ENCODE data around the gene OAS2.
A peak's percentile ranks its signal among the peaks of the same experiment; 100 is the strongest.

Gene OAS2

DNA sequence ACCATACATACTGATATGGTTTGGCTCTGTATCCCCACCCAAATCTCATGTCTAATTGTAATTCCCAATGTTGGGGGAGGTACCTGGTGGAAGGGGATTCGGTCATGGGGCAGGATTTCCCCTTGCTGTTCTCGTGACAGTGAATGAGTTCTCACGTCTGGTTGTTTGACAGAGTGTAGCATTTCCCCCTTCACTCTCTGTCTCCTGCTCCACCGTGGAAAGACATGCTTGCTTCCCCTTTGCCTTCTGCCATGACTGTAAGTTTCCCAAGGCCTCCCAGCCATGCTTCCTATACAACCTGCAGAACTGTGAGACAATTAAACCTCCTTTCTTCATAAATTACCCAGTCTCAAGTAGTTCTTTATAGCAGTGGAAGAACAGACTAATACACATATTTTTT, 49.4 kb downstream of the OAS2 start:
- DNase-seq: no peak

- DNase-seq: peak; percentile 43
Measured at GRCh38 chr12:113030875-113031525, 52.7 kb downstream of the OAS2 start.

GRCh38 chr12:113039911-113040445, 61.7 kb downstream of the OAS2 start:
- DNase-seq: no peak

DNA sequence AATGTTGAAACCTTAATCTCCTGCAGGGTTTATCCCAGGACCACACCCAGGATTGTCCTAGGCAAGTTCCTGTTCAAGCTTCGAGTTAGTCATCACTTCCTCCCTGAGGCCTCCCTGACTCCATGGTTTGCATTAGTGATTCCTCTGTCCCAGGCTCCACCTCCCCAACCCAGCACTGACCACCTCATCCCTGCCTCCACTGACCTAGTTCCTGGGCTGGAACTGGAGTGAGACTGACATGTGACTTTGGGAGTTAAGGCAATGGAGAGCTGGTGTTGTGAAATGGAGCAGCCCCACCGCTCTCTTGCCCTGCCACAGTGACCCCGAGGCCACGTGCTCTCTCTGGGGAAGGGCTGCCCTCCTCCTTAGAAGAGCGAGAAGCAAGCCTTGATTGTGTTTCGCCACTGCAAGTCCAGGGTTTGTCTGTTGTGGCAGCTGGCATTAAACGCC, 62.4 kb downstream of the OAS2 start:
- no peak for DNase-seq

GRCh38 chr12:113041560-113041959, 63.2 kb downstream of the OAS2 start:
- no peak for DNase-seq

DNA sequence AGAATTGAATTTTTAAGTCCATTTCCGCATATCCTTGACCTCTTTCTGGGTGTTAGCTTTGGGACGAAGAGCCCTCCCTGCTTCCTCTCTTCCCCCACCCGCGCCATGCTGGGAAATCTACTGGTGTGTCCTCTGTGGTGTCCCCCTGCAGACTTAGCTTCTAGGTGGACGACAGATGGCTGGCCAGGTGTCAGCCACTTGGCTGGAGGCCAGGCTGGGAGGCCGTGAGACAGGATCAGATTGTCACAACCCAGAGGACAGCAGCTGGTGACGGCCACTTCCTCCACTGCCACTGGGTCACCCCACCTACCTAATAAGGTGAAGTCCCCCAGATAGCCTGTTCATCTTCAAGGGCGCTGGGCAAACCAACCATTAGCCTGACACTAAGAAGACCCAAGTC, 64.9 kb downstream of the OAS2 start:
- no peak for DNase-seq

- no peak for DNase-seq
Measured at GRCh38 chr12:113044516-113044915, 66.2 kb downstream of the OAS2 start.

- peak; percentile 68 for DNase-seq
Measured at GRCh38 chr12:113048716-113049127, 70.4 kb downstream of the OAS2 start.

DNA sequence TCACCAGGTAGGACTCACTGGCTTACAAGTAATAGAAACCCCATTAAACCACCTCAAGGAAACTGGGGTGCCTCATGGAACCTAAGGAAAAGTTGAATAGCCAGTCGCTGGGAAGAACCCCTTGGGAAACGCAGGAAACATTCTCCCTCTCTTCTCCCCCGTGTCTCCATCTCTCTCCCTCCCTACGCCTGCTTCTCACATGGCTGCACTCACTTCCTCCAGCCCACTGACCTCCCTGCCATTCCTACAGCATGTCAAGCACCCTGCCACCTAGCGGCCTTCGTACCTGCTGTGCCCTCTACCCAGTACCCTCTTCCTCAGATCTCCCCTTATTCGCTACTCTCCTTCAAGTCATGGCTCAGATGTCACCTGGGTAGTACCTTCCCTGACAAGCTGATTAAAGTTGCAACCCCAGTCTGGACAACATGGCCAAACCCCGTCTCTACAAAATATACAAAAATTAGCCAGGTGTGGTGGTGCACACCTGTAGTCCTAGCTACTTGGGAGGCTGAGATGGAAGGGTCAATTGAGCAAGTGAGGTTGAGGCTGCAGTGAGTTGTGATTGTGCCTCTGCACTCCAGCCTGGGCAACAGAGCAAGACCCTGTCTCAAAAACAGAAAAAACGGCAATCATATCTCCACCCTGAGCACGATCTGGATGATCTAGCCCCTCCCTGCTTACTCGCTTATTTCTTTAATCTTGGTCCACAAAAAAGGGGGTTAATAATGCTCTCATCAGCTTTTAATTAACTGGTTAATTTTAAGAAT, 71.8 kb downstream of the OAS2 start:
- DNase-seq: no peak

GRCh38 chr12:113050795-113051194, 72.5 kb downstream of the OAS2 start:
- no peak for DNase-seq

GRCh38 chr12:113051759-113052158, 73.4 kb downstream of the OAS2 start:
- no peak for DNase-seq

DNA sequence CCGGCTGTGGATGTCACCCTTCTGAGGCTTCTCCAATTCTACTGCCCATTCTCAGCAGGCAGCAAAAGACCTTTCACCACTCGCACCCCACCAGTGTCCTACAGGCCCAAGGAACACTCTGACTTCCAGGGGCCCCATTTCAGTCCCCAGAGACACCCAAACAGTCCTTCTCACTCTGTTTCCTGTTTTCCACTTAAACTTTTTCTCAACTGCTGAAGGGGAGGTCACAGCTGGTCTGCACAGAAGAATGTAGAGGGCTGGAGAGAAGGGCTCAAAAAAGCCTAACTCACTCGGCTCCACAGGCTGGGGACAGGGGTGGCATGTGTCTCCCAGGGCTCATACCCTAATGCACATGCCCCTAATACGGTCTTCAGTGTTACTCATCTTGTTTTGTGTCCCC, 74.0 kb downstream of the OAS2 start:
- no peak for DNase-seq

GRCh38 chr12:113054948-113055486, 76.7 kb downstream of the OAS2 start:
- no peak for DNase-seq

DNA sequence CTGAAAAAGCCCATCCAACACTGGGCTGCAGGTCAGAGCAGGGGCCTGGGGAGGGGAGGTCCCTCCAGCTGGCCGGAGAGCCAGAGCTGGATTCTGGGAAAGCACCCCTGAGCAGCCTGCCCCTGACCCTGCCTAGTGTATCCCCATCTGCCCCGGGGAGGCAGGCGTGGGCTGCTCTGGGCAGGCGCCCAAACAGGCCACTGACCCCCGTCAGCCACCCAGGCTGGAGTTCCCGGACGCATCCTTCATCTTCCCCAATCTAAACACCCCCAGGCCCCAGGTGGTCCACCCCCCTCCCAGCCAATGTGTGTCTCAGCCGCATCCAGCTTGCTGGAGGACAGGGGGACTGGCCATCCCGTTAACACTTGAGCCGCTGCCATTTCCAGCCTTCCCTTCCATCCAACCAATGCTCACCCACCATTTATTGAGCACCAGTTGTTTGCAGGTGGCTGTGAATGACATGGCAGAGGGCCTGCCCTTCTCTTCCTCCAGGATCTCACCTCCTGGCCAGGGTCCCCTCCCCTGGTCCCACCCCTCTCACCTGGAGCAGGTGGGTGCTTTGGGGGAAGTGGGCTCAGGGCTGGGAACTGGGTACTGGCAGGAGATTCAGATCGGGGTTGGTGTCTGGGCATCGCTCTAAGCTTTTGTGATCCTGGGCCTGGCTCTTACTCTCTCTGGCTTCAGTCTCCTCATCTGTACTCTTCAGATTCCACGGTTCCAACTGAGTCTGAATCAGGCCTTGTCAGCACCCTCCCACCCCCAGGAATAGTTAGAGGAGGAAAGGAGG, 77.5 kb downstream of the OAS2 start:
- DNase-seq: no peak

DNA sequence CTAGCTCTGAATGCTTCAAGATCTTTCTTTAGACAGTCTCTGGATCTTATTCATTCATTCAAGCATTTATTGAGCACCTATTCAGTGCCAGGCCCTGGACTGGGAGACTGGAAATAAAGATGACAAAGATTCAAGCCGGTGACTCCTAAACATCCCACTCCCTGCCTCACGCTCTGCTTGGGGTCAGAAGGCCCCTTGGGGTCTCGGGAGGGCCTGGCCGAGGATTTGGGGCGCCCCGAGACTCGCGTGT, 78.0 kb downstream of the OAS2 start:
- no peak for DNase-seq

DNA sequence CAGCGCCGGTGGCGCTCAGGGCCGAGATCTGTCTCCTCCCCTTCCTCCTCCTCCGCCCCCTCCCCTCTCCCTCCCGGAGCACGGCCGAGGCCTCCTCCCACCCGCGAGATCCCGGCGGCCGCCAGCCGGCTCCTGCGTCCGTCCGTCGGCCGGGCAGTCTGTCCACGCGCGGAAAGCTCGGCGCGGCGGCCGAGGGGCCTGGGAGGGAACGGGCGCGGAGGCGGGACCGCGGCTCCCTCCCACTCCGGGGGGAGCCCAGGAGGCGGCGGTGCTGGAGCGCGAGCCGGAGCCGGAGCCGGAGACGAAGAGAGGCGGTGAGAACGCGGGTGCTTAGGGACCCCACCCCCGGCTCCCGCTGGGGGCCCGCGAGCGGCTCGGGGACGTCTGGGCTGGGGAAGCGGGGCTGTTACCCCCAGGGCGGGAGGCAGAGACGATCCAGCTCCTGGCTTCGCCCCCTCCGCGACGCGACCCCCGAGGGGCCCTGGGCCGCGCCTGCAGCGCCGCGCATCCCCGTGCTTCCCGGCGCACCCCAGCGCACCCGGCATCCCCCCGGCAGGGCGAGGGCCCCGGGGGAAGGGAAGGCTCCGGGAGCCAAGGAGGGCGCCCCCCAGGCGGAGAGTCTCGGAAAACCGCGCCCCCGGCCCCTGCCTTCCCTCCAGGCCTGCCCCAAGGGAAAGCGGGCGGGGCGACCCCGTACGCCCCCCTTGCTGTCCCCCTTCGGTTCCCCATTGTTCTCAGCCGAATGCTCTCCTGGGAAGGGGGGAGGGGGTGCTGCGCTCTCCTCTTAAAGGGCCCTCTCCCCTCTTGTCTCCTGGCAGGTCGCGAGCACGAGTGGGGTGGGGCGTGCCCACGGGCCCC, 78.5 kb downstream of the OAS2 start, which contains the start of gene DTX1:
Gene DTX1 (plus strand): TSS at position 100 of the 858 bp plus-strand sequence. CDS start 1,463 bp downstream, outside the sequence.
- no peak for DNase-seq

DNA sequence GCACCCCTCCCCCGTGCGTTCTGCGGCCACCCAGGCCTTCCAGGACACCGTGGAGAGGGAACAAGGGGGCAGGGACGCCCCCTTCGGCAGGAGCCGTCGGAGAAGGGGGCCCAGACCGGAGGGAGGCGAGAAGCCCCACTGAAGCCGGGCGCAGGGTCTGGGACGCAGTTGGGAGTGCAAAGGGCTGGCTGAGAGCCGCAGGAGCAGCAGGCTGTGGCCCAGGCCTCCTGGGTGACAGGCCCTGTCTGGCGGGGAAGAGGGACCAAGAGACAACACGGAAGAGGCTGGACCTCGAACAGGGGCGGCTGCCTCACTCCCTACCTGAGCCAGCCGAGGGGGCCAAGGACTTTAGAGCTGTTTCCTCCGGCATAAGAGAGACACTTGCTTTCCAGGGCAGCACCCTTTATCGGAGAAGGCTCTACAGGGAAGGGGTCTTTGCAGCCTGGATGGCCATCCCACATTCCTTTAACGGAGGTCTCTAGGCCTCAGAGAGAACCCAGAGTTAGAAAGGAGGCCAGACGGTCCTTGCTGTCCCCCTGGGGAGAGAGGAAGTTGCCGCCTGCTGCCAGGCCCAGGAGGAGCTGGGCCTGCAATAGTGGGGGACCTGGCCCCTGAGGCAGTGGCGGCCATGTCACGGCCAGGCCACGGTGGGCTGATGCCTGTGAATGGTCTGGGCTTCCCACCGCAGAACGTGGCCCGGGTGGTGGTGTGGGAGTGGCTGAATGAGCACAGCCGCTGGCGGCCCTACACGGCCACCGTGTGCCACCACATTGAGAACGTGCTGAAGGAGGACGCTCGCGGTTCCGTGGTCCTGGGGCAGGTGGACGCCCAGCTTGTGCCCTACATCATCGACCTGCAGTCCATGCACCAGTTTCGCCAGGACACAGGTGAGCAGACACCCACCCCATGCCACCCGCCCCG, 79.5 kb downstream of the OAS2 start:
- no peak for DNase-seq

GRCh38 chr12:113058553-113058952, 80.2 kb downstream of the OAS2 start:
- DNase-seq: no peak

GRCh38 chr12:113059071-113059595, 80.8 kb downstream of the OAS2 start:
- no peak for DNase-seq

GRCh38 chr12:113060336-113060960, 82.1 kb downstream of the OAS2 start:
- no peak for DNase-seq
